Activated CD8-positive, alpha-beta memory T cell treated with anti-CD3 and anti-CD28 coated beads for 36 hours (primary cell): ENCODE results near the gene FZR1. TPM values are rescaled to one million over a fixed set of nuclear protein-coding genes. Genes with fewer than 3 reads are reported as not detected.
"Not testable (repeated sequence)": the region's sequence is repeated elsewhere in the genome, so short reads cannot be mapped to it uniquely, and the experiment has no call there.

Experiments used
- CTCF ChIA-PET: fragments of 350-600 bp; sonication (Branson Sonifier 250); formaldehyde crosslinking; loops from one replicate; lab custom pipeline; 2021; ENCODE audit warnings: antibody characterized with exemption; lab: Charles Lee
- POLR2A ChIA-PET: fragments of 350-600 bp; sonication (Branson Sonifier 250); formaldehyde crosslinking; loops from one replicate; lab custom pipeline; 2021; ENCODE audit warnings: antibody characterized with exemption; lab: Charles Lee
- total RNA-seq, 2 experiments: library from RNA; stranded (reverse); gene quantifications; one replicate each; pipeline ENCODE4 v1.2.3, GENCODE V29; 2021

Gene FZR1
- total RNA-seq, 2 experiments from 2014 or later: 33.1 to 33.6 TPM

DNA sequence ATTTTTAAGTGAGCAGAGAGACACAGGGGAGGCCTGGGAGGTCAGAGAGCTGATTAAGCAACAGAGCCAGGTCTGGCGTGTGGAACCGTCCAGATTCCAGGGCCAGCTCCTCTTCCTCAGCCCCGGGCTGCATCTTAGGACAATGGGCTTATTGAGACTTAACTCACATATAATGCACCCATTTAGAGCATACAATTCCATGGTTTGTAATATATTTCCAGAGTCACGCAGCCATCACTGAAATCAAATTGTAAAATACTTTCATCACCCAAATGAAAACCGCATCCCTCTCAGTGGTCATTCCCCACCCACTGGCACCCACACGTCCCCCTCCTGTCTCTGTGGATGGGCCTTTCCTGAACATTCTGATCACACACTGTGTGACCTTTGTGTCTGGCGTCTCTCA, 64.5 kb downstream of the FZR1 start:
- CTCF ChIA-PET: interaction anchor here (0.5 to 0.7 kb wide), 2 partner anchors 70 to 106 kb away, joined by 3 read pairs; partner anchors contain the start of gene DOHH
- POLR2A ChIA-PET: no interaction called here

DNA sequence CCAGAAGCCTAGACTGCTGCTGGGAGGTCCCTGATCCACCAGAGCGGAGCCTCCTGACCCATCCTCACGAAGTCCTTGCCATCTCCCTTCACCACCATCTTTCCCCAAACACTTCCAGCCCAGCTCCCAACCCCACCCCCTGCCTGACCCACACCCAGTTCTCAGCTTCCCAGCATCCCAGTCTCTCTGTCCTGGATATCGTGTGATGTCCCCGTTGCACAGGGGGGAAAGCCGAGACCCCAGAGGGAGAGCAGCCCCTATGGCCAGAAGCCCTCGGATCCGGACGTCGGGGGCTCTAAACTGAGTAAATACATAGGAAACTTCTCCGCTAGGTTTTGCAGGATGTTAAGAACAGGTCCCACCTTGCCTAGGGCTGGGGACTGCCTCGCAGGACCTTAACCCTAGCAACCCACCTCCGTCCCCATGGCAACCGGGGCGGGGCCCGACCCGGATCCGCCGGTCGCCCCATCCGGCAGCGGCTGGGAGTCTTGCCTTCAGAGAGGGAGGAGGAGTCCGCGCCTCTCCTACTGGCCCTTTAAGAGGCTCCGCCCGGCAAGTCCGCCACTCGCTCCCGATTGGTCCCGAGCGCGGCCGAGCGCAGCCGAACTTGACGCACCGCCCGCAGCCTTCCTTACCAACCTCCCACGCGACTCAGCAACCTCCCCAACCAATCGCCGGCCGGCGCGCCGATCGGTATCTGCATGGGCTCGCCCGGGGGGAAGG, 66.2 kb downstream of the FZR1 start:
- ChIA-PET POLR2A (no interaction called here), CTCF (no interaction called here)

- POLR2A ChIA-PET: no interaction called here
- CTCF ChIA-PET: interaction anchor here (1.2 to 1.4 kb wide), 2 partner anchors 11 to 15 kb away, joined by 3 read pairs; no protein-coding TSS in a partner anchor
Measured at GRCh38 chr19:3572855-3573161, 66.7 kb downstream of the FZR1 start, which contains the start of gene HMG20B. HMG20B (plus strand) TSS chr19:3572944; CDS start chr19:3573310, 366 bp downstream.

- ChIA-PET POLR2A (interaction anchor here (0.7 kb wide), 1 partner anchor 17 kb away, joined by 9 read pairs; no protein-coding TSS in a partner anchor), CTCF (interaction anchor here (1.1 to 1.4 kb wide), 4 partner anchors 11 to 29 kb away, joined by 3 to 4 read pairs (median 3); no protein-coding TSS in a partner anchor)
Measured at GRCh38 chr19:3573162-3573857, 67.2 kb downstream of the FZR1 start.

DNA sequence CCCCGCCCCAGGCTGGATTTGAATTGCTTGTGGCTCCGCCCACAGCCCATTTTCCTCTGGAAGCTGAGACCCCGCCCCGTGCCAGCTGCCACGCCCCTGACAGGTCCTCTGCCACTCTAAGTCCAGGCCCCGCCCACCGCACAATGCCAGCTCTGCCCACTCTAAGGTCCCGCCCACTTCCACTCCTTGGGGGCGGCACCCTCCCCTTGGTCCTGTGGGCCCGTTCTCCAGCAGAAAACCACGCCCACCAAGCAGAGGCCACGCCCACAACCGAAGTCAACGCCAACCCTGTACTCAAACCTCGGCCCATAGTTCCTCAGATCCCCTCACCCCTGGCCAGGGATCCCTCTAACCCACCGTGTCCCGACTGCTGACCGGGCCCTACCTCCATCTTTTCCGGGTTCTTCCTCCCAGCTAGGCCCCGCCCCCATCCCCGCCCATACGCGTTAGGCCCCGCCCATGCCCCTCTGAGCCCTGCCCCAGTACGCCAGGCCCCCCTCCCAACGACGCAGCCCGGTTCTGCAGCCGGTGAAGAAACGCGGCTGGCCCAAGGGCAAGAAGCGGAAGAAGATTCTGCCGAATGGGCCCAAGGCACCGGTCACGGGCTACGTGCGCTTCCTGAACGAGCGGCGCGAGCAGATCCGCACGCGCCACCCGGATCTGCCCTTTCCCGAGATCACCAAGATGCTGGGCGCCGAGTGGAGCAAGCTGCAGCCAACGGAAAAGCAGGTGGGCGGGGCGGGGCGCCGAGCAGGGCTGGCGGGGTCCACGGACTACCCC, 67.9 kb downstream of the FZR1 start:
- POLR2A ChIA-PET: interaction anchor here (0.7 kb wide), 1 partner anchor 17 kb away, joined by 9 read pairs; no protein-coding TSS in a partner anchor
- CTCF ChIA-PET: interaction anchor here (1.1 to 1.4 kb wide), 4 partner anchors 10 to 30 kb away, joined by 3 to 4 read pairs (median 3); no protein-coding TSS in a partner anchor

GRCh38 chr19:3575260-3575741, 69.2 kb downstream of the FZR1 start:
- CTCF ChIA-PET: interaction anchor here (0.7 to 1.7 kb wide), 2 partner anchors 12 to 18 kb away, joined by 3 to 5 read pairs; no protein-coding TSS in a partner anchor
- POLR2A ChIA-PET: interaction anchor here (0.6 kb wide), 1 partner anchor 16 kb away, joined by 4 read pairs; no protein-coding TSS in a partner anchor

DNA sequence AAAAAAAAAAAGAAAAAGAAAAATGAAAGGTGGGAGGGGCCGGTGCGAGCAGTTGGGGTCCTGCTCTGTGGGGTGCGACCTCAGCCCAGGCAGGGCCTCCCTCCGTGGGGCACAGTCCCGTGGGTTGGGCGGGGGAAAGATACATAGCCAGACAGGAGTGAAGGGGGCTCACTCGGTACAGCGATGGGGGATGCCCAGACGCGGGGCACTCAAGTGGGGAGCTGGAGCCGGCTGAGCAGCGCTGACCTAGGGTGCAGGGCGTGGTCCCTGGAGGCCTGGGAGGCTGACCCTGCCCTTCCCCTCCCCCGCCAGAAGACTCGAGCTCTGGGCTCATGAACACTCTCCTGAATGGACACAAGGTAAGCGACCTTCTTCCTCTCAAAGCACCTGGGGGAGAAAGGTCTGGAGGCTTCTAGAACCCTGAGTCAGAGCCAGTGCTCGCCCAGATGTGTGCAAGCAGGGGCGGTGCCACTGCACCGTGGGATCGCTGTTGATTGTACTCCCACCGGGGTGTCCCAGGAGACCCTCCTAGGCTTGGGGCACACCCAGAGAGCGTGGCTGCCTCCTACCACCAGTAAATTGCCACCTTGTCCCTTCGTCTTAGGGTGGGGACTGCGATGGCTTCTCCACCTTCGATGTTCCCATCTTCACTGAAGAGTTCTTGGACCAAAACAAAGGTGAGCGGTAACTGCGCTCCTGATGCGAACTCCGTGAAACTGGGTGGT, 70.0 kb downstream of the FZR1 start:
- ChIA-PET POLR2A (interaction anchor here (0.7 kb wide), 1 partner anchor 38 kb away, joined by 3 read pairs; no protein-coding TSS in a partner anchor), CTCF (interaction anchor here (0.5 to 1.7 kb wide), 2 partner anchors 9 to 11 kb away, joined by 3 to 5 read pairs; partner anchors contain the start of gene GIPC3)

DNA sequence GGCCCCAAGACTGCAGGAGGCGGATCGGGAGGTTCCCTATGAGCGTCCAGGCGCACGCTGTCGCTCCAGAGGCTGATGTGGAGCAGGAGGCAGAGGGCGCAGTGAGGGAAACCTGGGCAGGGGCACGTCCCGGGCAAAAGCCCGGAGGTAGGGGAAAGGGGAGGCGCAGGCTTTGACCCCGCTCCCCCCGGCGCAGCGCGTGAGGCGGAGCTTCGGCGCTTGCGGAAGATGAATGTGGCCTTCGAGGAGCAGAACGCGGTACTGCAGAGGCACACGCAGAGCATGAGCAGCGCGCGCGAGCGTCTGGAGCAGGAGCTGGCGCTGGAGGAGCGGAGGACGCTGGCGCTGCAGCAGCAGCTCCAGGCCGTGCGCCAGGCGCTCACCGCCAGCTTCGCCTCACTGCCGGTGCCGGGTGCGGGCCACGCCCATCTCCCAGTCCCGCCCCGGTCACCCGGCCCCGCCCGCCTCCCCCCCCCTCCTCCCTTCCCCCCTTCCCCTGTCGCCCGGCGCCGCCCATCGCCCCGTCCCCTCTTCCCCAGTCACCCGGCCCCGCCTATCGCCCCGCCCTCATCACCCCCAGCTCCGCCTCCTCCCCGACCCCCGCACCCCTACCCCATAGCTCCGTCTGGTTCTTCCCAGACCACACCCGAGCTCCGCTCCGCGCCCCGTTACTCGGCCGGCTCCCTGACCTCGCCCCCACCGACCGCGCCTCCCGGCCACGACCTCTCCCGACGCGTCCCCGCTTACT, 70.8 kb downstream of the FZR1 start:
- ChIA-PET POLR2A (no interaction called here), CTCF (no interaction called here)

- ChIA-PET CTCF (interaction anchor here (1.2 kb wide), 1 partner anchor 41 kb away, joined by 4 read pairs; no protein-coding TSS in a partner anchor), POLR2A (no interaction called here)
Measured at GRCh38 chr19:3577723-3578344, 71.7 kb downstream of the FZR1 start.

DNA sequence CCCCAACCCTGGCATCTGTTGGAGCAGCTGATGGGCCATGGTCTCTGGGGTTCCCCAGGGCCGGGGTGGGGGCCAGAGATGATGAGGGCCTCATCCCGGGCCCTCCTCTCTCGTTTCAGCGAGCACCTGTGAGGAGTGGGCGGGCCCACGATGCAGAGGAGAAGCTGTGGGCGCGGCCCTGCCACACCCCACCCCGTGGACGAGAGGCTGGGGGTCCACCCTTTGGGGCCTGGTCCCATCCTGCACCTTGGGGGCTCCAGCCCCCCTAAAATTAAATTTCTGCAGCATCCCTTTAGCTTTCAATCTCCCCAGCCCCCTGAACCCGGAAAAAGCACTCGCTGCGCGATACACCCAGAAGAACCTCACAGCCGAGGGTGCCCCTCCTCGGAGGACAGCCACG, 72.3 kb downstream of the FZR1 start:
- ChIA-PET CTCF (interaction anchor here (1.2 kb wide), 1 partner anchor 40 kb away, joined by 4 read pairs; no protein-coding TSS in a partner anchor), POLR2A (no interaction called here)

DNA sequence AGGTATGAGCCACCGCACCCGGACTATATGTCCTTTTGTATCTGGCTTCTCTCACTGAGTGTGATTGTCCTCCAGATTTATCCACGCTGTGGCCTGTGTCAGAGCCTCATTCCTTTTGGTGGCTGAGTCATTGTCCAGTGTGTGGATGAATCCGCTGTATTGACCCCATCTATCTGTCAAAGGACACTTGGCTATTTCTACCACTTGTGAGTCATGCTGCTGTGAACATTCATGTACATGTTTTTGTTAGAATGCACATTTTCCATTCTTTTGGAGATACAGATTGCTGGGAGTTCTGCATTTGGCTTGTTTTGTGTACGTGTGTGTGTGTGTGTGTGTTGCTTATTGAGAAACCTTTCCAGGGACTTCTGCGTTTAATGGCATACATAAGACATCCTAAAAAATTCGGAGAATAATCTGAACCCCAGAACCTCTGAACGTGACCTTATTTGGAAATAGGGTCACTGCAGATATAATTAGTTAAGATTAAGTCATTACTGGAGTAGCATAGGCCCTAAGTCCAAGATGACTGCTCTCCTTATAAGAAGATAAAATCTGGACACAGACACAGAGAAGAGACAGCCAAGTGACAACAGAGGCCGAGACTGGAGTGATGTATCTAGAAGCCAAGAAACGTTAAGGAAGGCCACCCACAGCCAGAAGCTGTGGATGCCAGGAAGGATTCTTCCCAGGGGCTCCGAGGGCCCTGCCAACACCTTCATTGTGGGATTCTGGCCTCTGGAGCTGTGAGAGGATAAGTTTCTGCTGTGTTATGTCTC, 74.2 kb downstream of the FZR1 start:
- ChIA-PET POLR2A (no interaction called here), CTCF (interaction anchor here (0.5 to 0.7 kb wide), 2 partner anchors 15 to 22 kb away, joined by 3 read pairs; no protein-coding TSS in a partner anchor)

- CTCF ChIA-PET, POLR2A ChIA-PET: not testable (repeated sequence)
Measured at GRCh38 chr19:3581792-3582191, 75.7 kb downstream of the FZR1 start.

DNA sequence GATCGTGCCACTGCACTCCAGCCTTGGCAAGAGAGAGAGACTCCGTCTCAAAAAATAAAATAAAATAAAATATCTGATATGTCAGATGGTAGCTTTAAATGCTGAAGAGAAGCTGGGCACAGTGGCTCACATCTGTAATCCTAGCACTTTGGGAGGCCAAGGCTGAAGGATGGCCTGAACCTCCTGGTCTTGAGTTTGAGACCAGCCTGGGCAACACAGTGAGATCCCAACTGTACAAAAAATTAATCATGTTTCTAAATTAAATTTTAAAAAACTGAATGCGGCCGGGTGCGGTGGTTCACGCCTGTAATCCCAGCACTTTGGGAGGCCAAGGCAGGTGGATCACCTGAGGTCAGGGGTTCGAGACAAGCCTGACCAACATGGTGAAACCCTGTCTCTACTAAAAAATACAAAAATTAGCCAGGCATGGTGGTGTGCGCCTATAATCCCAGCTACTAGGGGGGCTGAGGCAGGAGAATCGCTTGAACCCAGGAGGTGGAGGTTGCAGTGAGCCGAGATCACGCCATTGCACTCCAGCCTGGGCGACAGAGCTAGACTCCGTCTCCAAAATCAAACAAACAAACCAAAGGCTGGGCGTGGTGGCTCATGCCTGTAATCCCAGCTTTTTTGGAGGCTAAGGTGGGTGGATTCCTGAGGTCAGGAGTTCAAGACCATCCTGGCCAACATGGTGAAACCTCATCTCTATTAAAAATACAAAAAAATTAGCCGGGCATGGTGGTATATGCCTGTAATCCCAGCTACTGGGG, 78.1 kb downstream of the FZR1 start:
- POLR2A ChIA-PET: not testable (repeated sequence)
- CTCF ChIA-PET: interaction anchor here (0.9 to 1.0 kb wide), 3 partner anchors 11 to 88 kb away, joined by 3 to 5 read pairs (median 3); partner anchors contain the start of gene HMG20B

GRCh38 chr19:3585301-3586126, 79.4 kb downstream of the FZR1 start, which contains the start of gene GIPC3:
GIPC3 (plus strand) TSS chr19:3585478; CDS start chr19:3585598, 120 bp downstream.
- ChIA-PET POLR2A (interaction anchor here (0.5 to 0.6 kb wide), 2 partner anchors 294 to 642 kb away, joined by 3 to 14 read pairs; no protein-coding TSS in a partner anchor), CTCF (interaction anchor here (0.6 to 2.2 kb wide), 14 partner anchors 9 to 280 kb away, joined by 3 to 8 read pairs (median 4); partner anchors contain the start of gene TJP3)
